HepG2 (cell line): ENCODE data around the gene ARHGEF3. TPM values are rescaled to one million over a fixed set of nuclear protein-coding genes. Genes with fewer than 3 reads are reported as not detected.

Experiments
- ATAC-seq: fragments of 200-7000 bp; cut with Tn5 transposase; 3 replicates; pipeline ENCODE4 v1.9.1; 2020; ENCODE audit warnings: mild to moderate bottlenecking, moderate library complexity
- BruUV-seq: library from RNA; stranded (reverse); fragments of 400-500 nt; replicated peaks from 2 replicates; lab custom pipeline; 2021; lab: Mats Ljungman, UMichigan
- CTCF ChIA-PET: fragments of 300-600 bp; formaldehyde crosslinking; extraction: SDS; loops from one replicate; lab custom pipeline; 2021; ENCODE audit warnings: low total read pairs, inconsistent platforms, low intra/inter-chr PET ratio; lab: Yijun Ruan, JAX
- POLR2A ChIA-PET: fragments of 350-600 bp; sonication (Branson Sonifier 250); formaldehyde crosslinking; loops from one replicate; lab custom pipeline; 2020; ENCODE audit warnings: antibody characterized with exemption, inconsistent platforms; lab: Yijun Ruan, JAX
- DNase-seq: peaks from one replicate; pipeline ENCODE4 v3.0.0-alpha.2; 2015; ENCODE audit warnings: low spot score
- FAIRE-seq: peaks from 3 replicates; lab custom pipeline; 2011; peaks lifted over from hg19 to GRCh38; lab: Jason Lieb, UNC
- H2AFZ ChIP-seq: one replicate; pipeline ENCODE4 v1.6.1; 2011; ENCODE audit warnings: low read length, inconsistent platforms
- H3K27ac ChIP-seq: fragments of 300-600 bp; 3 replicates; pipeline ENCODE4 v1.8.0; 2011; ENCODE audit warnings: mixed run types, mild to moderate bottlenecking, mixed read lengths, low read length, inconsistent platforms; ENCODE audit not compliant: insufficient read depth; ENCODE audit errors: extremely low read length
- H3K27me3 ChIP-seq, 2 experiments: fragments of 200-600 bp in 1 of 2; 2 replicates in 1 of 2; 3 replicates in 1 of 2; pipeline versions ENCODE4 v1.6.0 to v1.8.0; 2011; ENCODE audit warnings: low read length in 2 of 2, mild to moderate bottlenecking in 2 of 2, moderate library complexity in 2 of 2, inconsistent platforms in 1 of 2; ENCODE audit not compliant: insufficient read depth in 2 of 2, control insufficient read depth in 1 of 2
- H3K36me3 ChIP-seq, 2 experiments: fragments of 200-600 bp in 1 of 2; replicated peaks in 1 of 2; 2 replicates in 1 of 2; 3 replicates in 1 of 2; pipeline versions ENCODE4 v1.5.1 to v1.8.0; 2011; ENCODE audit warnings: low read length in 2 of 2, inconsistent platforms in 1 of 2; ENCODE audit not compliant: insufficient read depth in 2 of 2, control insufficient read depth in 1 of 2
- H3K4me1 ChIP-seq: 2 replicates; pipeline ENCODE4 v1.5.1; 2012; ENCODE audit warnings: low read length, inconsistent platforms; ENCODE audit not compliant: insufficient read depth
- H3K4me2 ChIP-seq: 2 replicates; pipeline ENCODE4 v1.6.0; 2011; ENCODE audit warnings: low read depth, low read length, inconsistent platforms
- H3K4me3 ChIP-seq, 3 experiments: fragments of 200-600 bp in 1 of 3; sonication (generic), shearing (Covaris generic) in 1 of 3; replicated peaks in 1 of 3; 2 replicates each; pipeline ENCODE4 v1.5.1; 2011 to 2016; ENCODE audit warnings: low read length in 3 of 3, inconsistent platforms in 2 of 3, low read depth in 2 of 3, mild to moderate bottlenecking in 2 of 3, control low read depth in 1 of 3, mixed read lengths in 1 of 3; ENCODE audit not compliant: insufficient read depth in 1 of 3
- H3K79me2 ChIP-seq: one replicate; pipeline ENCODE4 v1.6.1; 2011; ENCODE audit warnings: low read length, inconsistent platforms; ENCODE audit not compliant: insufficient read depth
- H3K9ac ChIP-seq: 2 replicates; pipeline ENCODE4 v1.6.0; 2011; ENCODE audit warnings: mild to moderate bottlenecking, low read depth, low read length, inconsistent platforms; ENCODE audit not compliant: insufficient read depth
- H3K9me3 ChIP-seq: 2 replicates; pipeline ENCODE4 v1.5.1; 2012; ENCODE audit warnings: mild to moderate bottlenecking, low read length
- H4K20me1 ChIP-seq: 2 replicates; pipeline ENCODE4 v1.6.0; 2011; ENCODE audit warnings: inconsistent platforms, mild to moderate bottlenecking, low read length, moderate library complexity; ENCODE audit not compliant: insufficient read depth
- CENPBD1 ChIP-seq: sonication (generic); formaldehyde crosslinking; IDR thresholded peaks from 2 replicates; pipeline ENCODE4 v1.8.0; 2022; ENCODE audit warnings: missing genetic modification reagents, low read depth, mild to moderate bottlenecking, borderline replicate concordance
- SKIL ChIP-seq: sonication (generic); formaldehyde crosslinking; IDR thresholded peaks from 2 replicates; pipeline ENCODE4 v1.8.0; 2022; ENCODE audit warnings: missing genetic modification reagents, mild to moderate bottlenecking, moderate library complexity, borderline replicate concordance
- TAF15 ChIP-seq: fragments of 200-400 bp; formaldehyde crosslinking; IDR thresholded peaks from one replicate; pipeline ENCODE4 v1.6.1; 2018; ENCODE audit warnings: mild to moderate bottlenecking, low read depth, low read length; ENCODE audit not compliant: poor library complexity, severe bottlenecking
- THAP7 ChIP-seq: sonication (generic); formaldehyde crosslinking; IDR thresholded peaks from 2 replicates; pipeline ENCODE4 v1.8.1; 2023; ENCODE audit warnings: mild to moderate bottlenecking, missing genetic modification reagents
- WGBS: methylation state at CpG from one replicate; pipeline ENCODE4 v1.1.6; 2017; ENCODE audit warnings: low lambda C conversion rate; 5-methylcytosine and 5-hydroxymethylcytosine counted together
- in situ Hi-C: cut with HindIII; loops from 2 replicates; pipeline ENCODE4 v1.10.0; 2017; ENCODE audit warnings: low pct_unique_long_range_greater_than_20kb; ENCODE audit not compliant: extremely low pct_ligation_motif_present
- intact Hi-C: fragments of 100-400 bp; cut with micrococcal nuclease; formaldehyde crosslinking; loops from one replicate; pipeline ENCODE4 v1.10.0; 2022; ENCODE audit not compliant: unreplicated experiment
- polyA plus RNA-seq, 8 experiments: library from polyadenylated mRNA; depleted of rRNA in 3 of 8; stranded (reverse) in 7 of 8; unstranded in 1 of 8; fragments of >200 nt; fragmentation: Illumina TruSeq in 4 of 8; extraction: Trizol in 4 of 8; gene quantifications; 2 replicates each; pipeline versions ENCODE4 v1.2.1 to v1.2.3, GENCODE V29; 2011 to 2016; ENCODE audit warnings: low read depth in 4 of 8, missing spikeins in 1 of 8, mixed read lengths in 1 of 8; ENCODE audit not compliant: insufficient read depth in 1 of 8
- total RNA-seq, 5 experiments: library from RNA; depleted of rRNA; stranded (reverse); fragments of >200 nt; fragmentation: Illumina TruSeq; extraction: Trizol; gene quantifications; 2 replicates each; pipeline ENCODE4 v1.2.3, GENCODE V29; 2016; ENCODE audit warnings: low read depth in 1 of 5

ARHGEF3 gene
- total and polyA plus RNA-seq, 2 of the 13 experiments (the other 11 are each of a cell fraction or from before 2014, with no cell fraction given) = 14.8 to 23.1 TPM

GRCh38 chr3:56838448-56838847 is 36.7 kb upstream of the ARHGEF3 start:
- Histone ChIP-seq H3K4me2 (no peak overlapping the region), H3K36me3 (no peaks in the 10 kb centered on the region)
- in situ Hi-C loops = no loop called here
- TF ChIP-seq SKIL (CRISPR knock-in tag) (no peak), THAP7 (CRISPR knock-in tag) (no peak), TAF15 (no peak), CENPBD1 (CRISPR knock-in tag) (no peak)
- TF ChIP-seq, all 625 proteins: peak for 0
- CTCF ChIA-PET = no interaction called here
- intact Hi-C loops = no loop called here
- H3K9me3 ChIP-seq = no peaks in the 10 kb centered on the region
- no peaks in the 10 kb centered on the region for H3K27me3 ChIP-seq
- no peak overlapping the region for H3K4me3 ChIP-seq
- no peak overlapping the region for H2AFZ ChIP-seq
- H3K27ac ChIP-seq = no peak overlapping the region
- ATAC-seq (no peak), DNase-seq (no peak), FAIRE-seq (no peak)
- WGBS = 92% methylated on average over 4 of the region's 4 CpGs
- H4K20me1 ChIP-seq = no peaks in the 10 kb centered on the region
- no TSS peak for BruUV-seq
- H3K79me2 ChIP-seq = no peaks in the 10 kb centered on the region
- POLR2A ChIA-PET = interaction anchor here (2.0 kb wide), 1 partner anchor 20 kb away, joined by 4 read pairs; no protein-coding TSS in a partner anchor
- no peak overlapping the region for H3K9ac ChIP-seq
- H3K4me1 ChIP-seq = peaks cover 44% of the 10 kb centered on the region
